SH-SY5Y (cell line): ENCODE data around the gene HDAC9.

Source experiments
- GATA2 ChIP-seq: IDR thresholded peaks from 2 replicates; pipeline ENCODE4 v1.6.1; 2011; ENCODE audit warnings: mild to moderate bottlenecking, low read depth, low read length
- GATA3 ChIP-seq: IDR thresholded peaks from 2 replicates; pipeline ENCODE4 v1.6.1; 2011; ENCODE audit warnings: low read depth, mild to moderate bottlenecking, low read length, moderate library complexity

DNA sequence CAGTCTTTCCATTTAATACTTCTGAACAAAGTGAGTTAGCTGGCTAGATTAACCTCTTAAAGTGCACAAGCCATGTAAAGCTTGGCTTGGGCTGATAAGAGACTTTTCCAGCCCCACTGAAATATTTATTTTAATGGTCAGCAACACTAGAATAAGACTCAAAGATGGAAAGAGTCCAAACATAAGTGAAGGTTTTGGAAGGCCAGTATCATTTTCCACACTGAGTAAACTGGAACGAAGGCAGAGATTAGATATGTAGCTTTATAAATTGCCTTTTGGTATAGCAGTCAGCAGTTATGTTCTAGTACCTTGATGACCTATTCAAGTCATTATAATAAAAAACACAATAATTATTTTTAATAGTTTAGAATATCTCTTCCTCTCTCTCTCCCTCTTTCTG lies 102.2 kb downstream of the HDAC9 start:
- no peak for TF ChIP-seq GATA2
- no peak for TF ChIP-seq GATA3
